Kidney glomerular epithelial cell (primary cell): ENCODE measurements around the gene DOCK4.

ENCODE experiments used
- DNase-seq: peaks from one replicate; lab custom pipeline; 2025; lab: John Stamatoyannopoulos, UW

DOCK4 gene

GRCh38 chr7:112159351-112159750 lies 46.8 kb downstream of the DOCK4 start:
- no peak for DNase-seq

GRCh38 chr7:112157072-112157471 lies 49.1 kb downstream of the DOCK4 start:
- DNase-seq: peak; percentile 95

GRCh38 chr7:112156412-112156811 lies 49.8 kb downstream of the DOCK4 start:
- DNase-seq: peak; percentile 46

GRCh38 chr7:112154690-112155089 lies 51.5 kb downstream of the DOCK4 start:
- DNase-seq: no peak

- no peak for DNase-seq
Observed at GRCh38 chr7:112152186-112152585, 54.0 kb downstream of the DOCK4 start.

GRCh38 chr7:112150823-112151641 lies 55.2 kb downstream of the DOCK4 start:
- DNase-seq: no peak

GRCh38 chr7:112149734-112150133 lies 56.5 kb downstream of the DOCK4 start:
- DNase-seq: no peak

- DNase-seq: no peak
Observed at GRCh38 chr7:112147793-112148361, 58.3 kb downstream of the DOCK4 start.

- no peak for DNase-seq
Observed at GRCh38 chr7:112145206-112145605, 61.0 kb downstream of the DOCK4 start.

- no peak for DNase-seq
Observed at GRCh38 chr7:112144284-112145059, 61.7 kb downstream of the DOCK4 start.

GRCh38 chr7:112143582-112143981 lies 62.6 kb downstream of the DOCK4 start:
- no peak for DNase-seq

- DNase-seq: no peak
Observed at GRCh38 chr7:112143136-112143535, 63.1 kb downstream of the DOCK4 start.

GRCh38 chr7:112140600-112140999 lies 65.6 kb downstream of the DOCK4 start:
- DNase-seq: no peak

GRCh38 chr7:112138938-112139337 lies 67.3 kb downstream of the DOCK4 start:
- DNase-seq: no peak

- no peak for DNase-seq
Observed at GRCh38 chr7:112138325-112138852, 67.8 kb downstream of the DOCK4 start.

GRCh38 chr7:112137141-112138101 lies 68.8 kb downstream of the DOCK4 start:
- no peak for DNase-seq

- DNase-seq: peak; percentile 20
Observed at GRCh38 chr7:112136271-112137008, 69.8 kb downstream of the DOCK4 start.

- no peak for DNase-seq
Observed at GRCh38 chr7:112135815-112136214, 70.4 kb downstream of the DOCK4 start.

GRCh38 chr7:112134039-112134438 lies 72.2 kb downstream of the DOCK4 start:
- no peak for DNase-seq

- DNase-seq: no peak
Observed at GRCh38 chr7:112133328-112133727, 72.9 kb downstream of the DOCK4 start.
